GM21737 (cell line): ENCODE results near the gene CRKL.
"Not testable (repeated sequence)": the region's sequence is repeated elsewhere in the genome, so short reads cannot be mapped to it uniquely, and the experiment has no call there.

Experiments
- ATAC-seq: cut with Tn5 transposase; IDR thresholded peaks from one replicate; pipeline ENCODE4 v1.9.1; 2021; ENCODE audit warnings: mild to moderate bottlenecking, moderate library complexity; ENCODE audit not compliant: unreplicated experiment

The CRKL gene

GRCh38 chr22:20931126-20931654, 14.0 kb downstream of the CRKL start:
- no peak for ATAC-seq

- no peak for ATAC-seq
Observed at GRCh38 chr22:20933910-20934309, 16.7 kb downstream of the CRKL start.

- ATAC-seq = not testable (repeated sequence)
Observed at GRCh38 chr22:20935049-20935448, 17.8 kb downstream of the CRKL start.

GRCh38 chr22:20935780-20936539, 18.8 kb downstream of the CRKL start:
- ATAC-seq = not testable (repeated sequence)

GRCh38 chr22:20937031-20937793, 20.0 kb downstream of the CRKL start:
- ATAC-seq = no peak

- ATAC-seq = no peak
Observed at GRCh38 chr22:20937794-20938671, 20.8 kb downstream of the CRKL start.

GRCh38 chr22:20939457-20940185, 22.4 kb downstream of the CRKL start:
- ATAC-seq = not testable (repeated sequence)

- ATAC-seq = no peak
Observed at GRCh38 chr22:20940186-20940651, 23.0 kb downstream of the CRKL start.

GRCh38 chr22:20940904-20941385, 23.7 kb downstream of the CRKL start:
- no peak for ATAC-seq

- ATAC-seq = not testable (repeated sequence)
Observed at GRCh38 chr22:20942203-20942902, 25.1 kb downstream of the CRKL start.

GRCh38 chr22:20943104-20943933, 26.1 kb downstream of the CRKL start:
- ATAC-seq = no peak

- no peak for ATAC-seq
Observed at GRCh38 chr22:20944042-20944441, 26.8 kb downstream of the CRKL start.

GRCh38 chr22:20945578-20945934, 28.3 kb downstream of the CRKL start:
- ATAC-seq = no peak

- ATAC-seq = no peak
Observed at GRCh38 chr22:20946080-20946986, 29.1 kb downstream of the CRKL start.

- no peak for ATAC-seq
Observed at GRCh38 chr22:20946991-20947390, 29.8 kb downstream of the CRKL start.

GRCh38 chr22:20948450-20948849, 31.2 kb downstream of the CRKL start:
- no peak for ATAC-seq

- no peak for ATAC-seq
Observed at GRCh38 chr22:20948989-20949388, 31.8 kb downstream of the CRKL start.
